H9 (cell line): Measurements from ENCODE around the gene SCN4A. TPM values are rescaled to one million over a fixed set of nuclear protein-coding genes. Genes with fewer than 3 reads are reported as not detected.

ENCODE experiments used
- DNase-seq: peaks from one replicate; pipeline ENCODE4 v3.0.0-alpha.2; 2017
- H2AFZ ChIP-seq: one replicate; pipeline ENCODE4 v1.6.1; 2013; ENCODE audit warnings: mild to moderate bottlenecking, low read length, control low read depth, moderate library complexity
- H2AK5ac ChIP-seq: 2 replicates; pipeline ENCODE4 v1.6.1; 2013; ENCODE audit warnings: low read length, control low read depth, mixed read lengths; ENCODE audit not compliant: insufficient read length
- H2BK120ac ChIP-seq: one replicate; pipeline ENCODE4 v1.6.1; 2013; ENCODE audit warnings: low read depth, mild to moderate bottlenecking, low read length, control low read depth, inconsistent platforms; ENCODE audit not compliant: poor library complexity, severe bottlenecking
- H2BK12ac ChIP-seq: 2 replicates; pipeline ENCODE4 v1.6.1; 2013; ENCODE audit warnings: low read length, control low read depth, mixed read lengths, low read depth; ENCODE audit not compliant: insufficient read length
- H2BK15ac ChIP-seq: 2 replicates; pipeline ENCODE4 v1.6.1; 2013; ENCODE audit warnings: low read depth, low read length, control low read depth
- H2BK20ac ChIP-seq: one replicate; pipeline ENCODE4 v1.6.1; 2013; ENCODE audit warnings: low read depth, mild to moderate bottlenecking, low read length, control low read depth, inconsistent platforms; ENCODE audit not compliant: poor library complexity, severe bottlenecking
- H2BK5ac ChIP-seq: 2 replicates; pipeline ENCODE4 v1.6.1; 2013; ENCODE audit warnings: low read length, control low read depth, mixed read lengths; ENCODE audit not compliant: insufficient read length
- H3K14ac ChIP-seq: 2 replicates; pipeline ENCODE4 v1.6.1; 2013; ENCODE audit warnings: low read length, control low read depth; ENCODE audit not compliant: insufficient read depth
- H3K18ac ChIP-seq: 2 replicates; pipeline ENCODE4 v1.6.1; 2013; ENCODE audit warnings: low read depth, mild to moderate bottlenecking, mixed read lengths, low read length, control low read depth; ENCODE audit not compliant: insufficient read length
- H3K23ac ChIP-seq: 2 replicates; pipeline ENCODE4 v1.6.1; 2013; ENCODE audit warnings: low read length, control low read depth, mixed read lengths, low read depth; ENCODE audit not compliant: insufficient read length
- H3K23me2 ChIP-seq: 2 replicates; pipeline ENCODE4 v1.6.1; 2013; ENCODE audit warnings: low read depth, mild to moderate bottlenecking, mixed read lengths, low read length, control low read depth; ENCODE audit not compliant: insufficient read length, poor library complexity, severe bottlenecking
- H3K27ac ChIP-seq: 2 replicates; pipeline ENCODE4 v1.5.1; 2013; ENCODE audit warnings: low read length, control low read depth, mixed read lengths, low read depth; ENCODE audit not compliant: insufficient read length
- H3K27me3 ChIP-seq: 2 replicates; pipeline ENCODE4 v1.6.1; 2013; ENCODE audit warnings: low read length, control low read depth, inconsistent platforms; ENCODE audit not compliant: insufficient read depth
- H3K4ac ChIP-seq: 2 replicates; pipeline ENCODE4 v1.6.1; 2013; ENCODE audit warnings: low read depth, mild to moderate bottlenecking, control low read depth, inconsistent platforms, low read length, moderate library complexity
- H3K4me1 ChIP-seq: 2 replicates; pipeline ENCODE4 v1.6.1; 2013; ENCODE audit warnings: low read length, control low read depth, inconsistent platforms; ENCODE audit not compliant: insufficient read depth
- H3K4me2 ChIP-seq: 2 replicates; pipeline ENCODE4 v1.6.1; 2013; ENCODE audit warnings: low read length, control low read depth, mixed read lengths; ENCODE audit not compliant: insufficient read length, insufficient read depth
- H3K56ac ChIP-seq: 2 replicates; pipeline ENCODE4 v1.6.1; 2013; ENCODE audit warnings: low read depth, mild to moderate bottlenecking, mixed read lengths, low read length, control low read depth; ENCODE audit not compliant: insufficient read length
- H3K79me1 ChIP-seq: 2 replicates; pipeline ENCODE4 v1.6.1; 2013; ENCODE audit warnings: low read depth, mild to moderate bottlenecking, moderate library complexity, low read length, control low read depth, inconsistent platforms; ENCODE audit not compliant: insufficient read depth, poor library complexity, severe bottlenecking
- H3K79me2 ChIP-seq: 2 replicates; pipeline ENCODE4 v1.6.1; 2013; ENCODE audit warnings: low read length, control low read depth, inconsistent platforms; ENCODE audit not compliant: insufficient read depth
- H3K9ac ChIP-seq: 2 replicates; pipeline ENCODE4 v1.6.1; 2013; ENCODE audit warnings: low read length, control low read depth, mixed read lengths; ENCODE audit not compliant: insufficient read length; ENCODE audit errors: extremely low read depth
- H3K9me3 ChIP-seq: one replicate; pipeline ENCODE4 v1.6.1; 2013; ENCODE audit warnings: low read depth, low read length, inconsistent platforms; ENCODE audit not compliant: control insufficient read depth
- H3T11ph ChIP-seq: one replicate; pipeline ENCODE4 v1.6.1; 2013; ENCODE audit warnings: mild to moderate bottlenecking, low read length, control low read depth, inconsistent platforms
- H4K20me1 ChIP-seq: one replicate; pipeline ENCODE4 v1.6.1; 2013; ENCODE audit not compliant: control insufficient read depth, insufficient read length, insufficient read depth
- H4K5ac ChIP-seq: 2 replicates; pipeline ENCODE4 v1.6.1; 2013; ENCODE audit warnings: low read depth, mild to moderate bottlenecking, mixed read lengths, low read length, control low read depth; ENCODE audit not compliant: insufficient read length
- H4K8ac ChIP-seq: replicated peaks from 2 replicates; pipeline ENCODE4 v1.6.1; 2013; ENCODE audit warnings: low read length, control low read depth, mixed read lengths, low read depth; ENCODE audit not compliant: insufficient read length
- H4K91ac ChIP-seq: 2 replicates; pipeline ENCODE4 v1.6.1; 2013; ENCODE audit warnings: low read depth, mild to moderate bottlenecking, moderate library complexity, mixed read lengths, low read length, control low read depth; ENCODE audit not compliant: insufficient read length
- H3K27ac Mint-ChIP-seq, 3 experiments: 2 replicates in 2 of 3; 3 replicates in 1 of 3; pipeline ENCODE4 v1.8.0; 2020 to 2021; ENCODE audit warnings: mixed read lengths in 3 of 3, mild to moderate bottlenecking in 1 of 3, moderate library complexity in 1 of 3
- H3K27me3 Mint-ChIP-seq: 2 replicates; pipeline ENCODE4 v1.8.0; 2021; ENCODE audit warnings: low read depth, mild to moderate bottlenecking, moderate library complexity, mixed read lengths
- H3K36me3 Mint-ChIP-seq, 3 experiments: 2 replicates in 2 of 3; 3 replicates in 1 of 3; pipeline ENCODE4 v1.8.0; 2020 to 2021; ENCODE audit warnings: low read depth in 3 of 3, mixed read lengths in 3 of 3; ENCODE audit not compliant: insufficient read depth in 1 of 3
- H3K4me1 Mint-ChIP-seq, 2 experiments: 2 replicates each; pipeline ENCODE4 v1.8.0; 2020; ENCODE audit warnings: mixed read lengths in 2 of 2
- H3K4me3 Mint-ChIP-seq, 2 experiments: 2 replicates in 1 of 2; 3 replicates in 1 of 2; pipeline ENCODE4 v1.8.0; 2020 to 2021; ENCODE audit warnings: mild to moderate bottlenecking in 2 of 2, mixed read lengths in 2 of 2, moderate library complexity in 1 of 2
- H3K9me3 Mint-ChIP-seq, 2 experiments: 2 replicates in 1 of 2; 3 replicates in 1 of 2; pipeline ENCODE4 v1.8.0; 2020; ENCODE audit warnings: mild to moderate bottlenecking in 2 of 2, mixed read lengths in 2 of 2, moderate library complexity in 1 of 2
- CTCF ChIP-seq: fragments of 200-600 bp; sonication (generic); conservative IDR thresholded peaks from 3 replicates; pipeline ENCODE4 v1.8.0; 2021; ENCODE audit warnings: antibody characterized with exemption, mild to moderate bottlenecking
- WGBS: extraction: QIAGEN DNeasy Blood & Tissue Kit; methylation state at CpG from one replicate; pipeline ENCODE4 v1.1.7; 2013; ENCODE audit warnings: missing lambda C conversion rate, low lambda C conversion rate, mixed read lengths; ENCODE audit not compliant: insufficient read length; ENCODE audit errors: extremely low coverage; 5-methylcytosine and 5-hydroxymethylcytosine counted together
- total RNA-seq: library from RNA; stranded (reverse); gene quantifications from 2 replicates; pipeline ENCODE4 v1.2.1, GENCODE V29; 2021

Gene SCN4A
- total RNA-seq, 1 experiment from 2014 or later = 5.8 TPM

- no peak for DNase-seq
- no CpG with 5 or more reads among the region's 12 CpGs for WGBS
- H2BK15ac ChIP-seq = no peak overlapping the region
Measured at GRCh38 chr17:63941162-63941561, 31.6 kb downstream of the SCN4A start.

More at GRCh38 chr17:63941162-63941561, 31.6 kb downstream of the SCN4A start:
- no peak overlapping the region for H2BK20ac ChIP-seq
- H3K23ac ChIP-seq = no peak overlapping the region
- no peak overlapping the region for H3K56ac ChIP-seq
- no peak for TF ChIP-seq CTCF
- no peak overlapping the region for H3T11ph ChIP-seq
- H3K4me3 Mint-ChIP-seq = no peak overlapping the region
- H3K4me2 ChIP-seq = no peak overlapping the region
- H3K27me3 Mint-ChIP-seq = peaks cover 3% of the 10 kb centered on the region
- H3K27me3 ChIP-seq = no peaks in the 10 kb centered on the region
- H3K4ac ChIP-seq = no peak overlapping the region
- no peak overlapping the region for H4K91ac ChIP-seq
- no peak overlapping the region for H3K9ac ChIP-seq
- H2AFZ ChIP-seq = no peak overlapping the region
- H3K27ac ChIP-seq = no peak overlapping the region
- no peaks in the 10 kb centered on the region for H4K20me1 ChIP-seq
- no peaks in the 10 kb centered on the region for H3K79me2 ChIP-seq
- H3K79me1 ChIP-seq = no peaks in the 10 kb centered on the region
- H4K5ac ChIP-seq = no peak overlapping the region
- no peak overlapping the region for H3K18ac ChIP-seq
- no peak overlapping the region for H2BK120ac ChIP-seq
- no peak overlapping the region for H4K8ac ChIP-seq
- no peak overlapping the region for H3K27ac Mint-ChIP-seq
- H2BK5ac ChIP-seq = no peak overlapping the region
- no peak overlapping the region for H2BK12ac ChIP-seq
- no peaks in the 10 kb centered on the region for H3K23me2 ChIP-seq
- peaks cover 9 to 26% (median 11%) of the 10 kb centered on the region in 3 experiments; a peak in 6 of 7 replicates for H3K36me3 Mint-ChIP-seq
- H3K4me1 ChIP-seq = no peaks in the 10 kb centered on the region
- no peaks in the 10 kb centered on the region for H3K9me3 Mint-ChIP-seq
- H3K14ac ChIP-seq = no peak overlapping the region; the same call in 1 of the 2 replicates
- H2AK5ac ChIP-seq = no peak overlapping the region
- peaks cover 6 to 20% of the 10 kb centered on the region in 2 experiments for H3K4me1 Mint-ChIP-seq
- H3K9me3 ChIP-seq = no peaks in the 10 kb centered on the region
